ENCODE results near the gene MIGA2. TPM values are rescaled to one million over a fixed set of nuclear protein-coding genes. Genes with fewer than 3 reads are reported as not detected.

MIGA2 gene
- total RNA-seq, 4 donors from 2014 or later: 25.3 to 56.7 (median 34.2) TPM

- WGBS, 2 donors: 81 to 83% methylated on average over 7 to 13 of the region's 13 CpGs
Observed at GRCh38 chr9:129008986-129009583, 27.3 kb upstream of the MIGA2 start.

GRCh38 chr9:129009584-129010141 is 26.8 kb upstream of the MIGA2 start:
- TF ChIP-seq POLR2A (IDR thresholded peaks at IDR 0.05): no peak
- TF ChIP-seq EP300 (IDR thresholded peaks at IDR 0.05): no peak
- TF ChIP-seq CTCF (IDR thresholded peaks at IDR 0.05): no peak
- H3K9me3 ChIP-seq: no peaks in the 10 kb centered on the region
- H3K4me3 ChIP-seq: no peak overlapping the region
- DNase-seq (ENCODE audit: low spot score in 2 of 2): no peak
- peaks cover 0 to 27% (median 10%) of the 10 kb centered on the region in 4 donors for H3K4me1 ChIP-seq
- H3K36me3 ChIP-seq: peaks cover 4 to 98% (median 20%) of the 10 kb centered on the region in 3 donors
- H3K27me3 ChIP-seq: no peaks in the 10 kb centered on the region
- 86% methylated on average over 15 to 16 of the region's 17 CpGs for WGBS, 2 donors
- no peak overlapping the region for H3K27ac ChIP-seq

More at GRCh38 chr9:129008986-129009583, 27.3 kb upstream of the MIGA2 start:
- Histone ChIP-seq H3K36me3 (peaks cover 4 to 98% (median 14%) of the 10 kb centered on the region in 3 donors), H3K4me3 (no peak overlapping the region), H3K9me3 (no peaks in the 10 kb centered on the region), H3K4me1 (peaks cover 0 to 27% (median 10%) of the 10 kb centered on the region in 4 donors), H3K27ac (peak overlapping the region in 1 of 4 donors; percentile 73), H3K27me3 (no peaks in the 10 kb centered on the region)
- DNase-seq (ENCODE audit: low spot score in 2 of 2): no peak
- no peak for TF ChIP-seq POLR2A (IDR thresholded peaks at IDR 0.05)
- TF ChIP-seq EP300 (IDR thresholded peaks at IDR 0.05): no peak
- no peak for TF ChIP-seq CTCF (IDR thresholded peaks at IDR 0.05)

- peaks cover 0 to 27% (median 10%) of the 10 kb centered on the region in 4 donors for H3K4me1 ChIP-seq
- H3K27ac ChIP-seq: no peak overlapping the region
- no peak for DNase-seq (ENCODE audit: low spot score in 2 of 2)
- peaks cover 4 to 92% (median 21%) of the 10 kb centered on the region in 3 donors for H3K36me3 ChIP-seq
- 81 to 98% methylated on average over 4 to 7 of the region's 8 CpGs for WGBS, 2 donors
- no peak overlapping the region for H3K4me3 ChIP-seq
- no peaks in the 10 kb centered on the region for H3K9me3 ChIP-seq
- no peaks in the 10 kb centered on the region for H3K27me3 ChIP-seq
- TF ChIP-seq CTCF (IDR thresholded peaks at IDR 0.05) (no peak), POLR2A (IDR thresholded peaks at IDR 0.05) (no peak), EP300 (IDR thresholded peaks at IDR 0.05) (no peak)
Observed at GRCh38 chr9:129010267-129010975, 26.0 kb upstream of the MIGA2 start.

GRCh38 chr9:129011170-129011569 is 25.3 kb upstream of the MIGA2 start:
- Histone ChIP-seq H3K36me3 (peaks cover 4 to 85% (median 21%) of the 10 kb centered on the region in 3 donors), H3K4me3 (no peak overlapping the region), H3K27ac (no peak overlapping the region), H3K9me3 (no peaks in the 10 kb centered on the region), H3K27me3 (no peaks in the 10 kb centered on the region), H3K4me1 (peaks cover 0 to 26% (median 10%) of the 10 kb centered on the region in 4 donors)
- TF ChIP-seq POLR2A (IDR thresholded peaks at IDR 0.05) (no peak), CTCF (IDR thresholded peaks at IDR 0.05) (no peak), EP300 (IDR thresholded peaks at IDR 0.05) (no peak)
- no peak for DNase-seq (ENCODE audit: low spot score in 2 of 2)
- WGBS, 2 donors: 90 to 93% methylated on average over 19 of the region's 19 CpGs

- no peak overlapping the region for H3K4me3 ChIP-seq
- H3K9me3 ChIP-seq: no peaks in the 10 kb centered on the region
- peaks cover 4 to 79% (median 21%) of the 10 kb centered on the region in 3 donors for H3K36me3 ChIP-seq
- no peak overlapping the region for H3K27ac ChIP-seq
- TF ChIP-seq POLR2A (IDR thresholded peaks at IDR 0.05) (no peak), EP300 (IDR thresholded peaks at IDR 0.05) (no peak), CTCF (IDR thresholded peaks at IDR 0.05) (no peak)
- peaks cover 0 to 20% (median 10%) of the 10 kb centered on the region in 4 donors for H3K4me1 ChIP-seq
- 80 to 81% methylated on average over 5 to 11 of the region's 11 CpGs for WGBS, 2 donors
- no peaks in the 10 kb centered on the region for H3K27me3 ChIP-seq
- DNase-seq (ENCODE audit: low spot score in 2 of 2): no peak
Observed at GRCh38 chr9:129011761-129012181, 24.7 kb upstream of the MIGA2 start.

All from tibial nerve (tissue), 4 donors.